ENCODE results near the gene BAHCC1.

GRCh38 chr17:81390029-81390872 lies 5.0 kb upstream of the BAHCC1 start:
- TF ChIP-seq CTCF (IDR thresholded peaks at IDR 0.05 in 2 of 3, conservative IDR thresholded peaks at IDR 0.05 in 1 of 3; ENCODE audit: insufficient read depth in 2 of 3, low read depth in 1 of 3, low read length in 3 of 3) (no peak), STAT6 (CRISPR knock-in tag; IDR thresholded peaks at IDR 0.05) (no peak), MAFF (IDR thresholded peaks at IDR 0.05; ENCODE audit: low read length) (no peak), THRA (IDR thresholded peaks at IDR 0.05) (no peak), MYC (IDR thresholded peaks at IDR 0.05; ENCODE audit: low read depth, low read length) (no peak), MYC (CRISPR knock-in tag; IDR thresholded peaks at IDR 0.05; ENCODE audit: borderline replicate concordance, low read depth) (no peak), CGGBP1 (CRISPR knock-in tag; IDR thresholded peaks at IDR 0.05) (no peak), ZNF146 (CRISPR knock-in tag; IDR thresholded peaks at IDR 0.05; ENCODE audit: unreplicated experiment) (no peak), EZH2 (IDR thresholded peaks at IDR 0.05; ENCODE audit: borderline replicate concordance, low read depth, low read length) (no peak), SP1 (CRISPR knock-in tag; IDR thresholded peaks at IDR 0.05) (no peak)
